ENCODE data around the gene PREX1.

Gene PREX1

GRCh38 chr20:48668451-48668946, 159.3 kb downstream of the PREX1 start:
- Histone ChIP-seq H2AK5ac (ENCODE audit: low read length, severe bottlenecking) (no peak overlapping the region), H2BK15ac (ENCODE audit: low read depth, poor library complexity, severe bottlenecking) (no peak overlapping the region), H4K91ac (ENCODE audit: low read length) (no peak overlapping the region), H3K27ac (ENCODE audit: low read length, poor library complexity, severe bottlenecking) (no peak overlapping the region), H3K9me3 (ENCODE audit: control insufficient read depth, low read length) (peaks cover 7% of the 10 kb centered on the region), H3K36me3 (ENCODE audit: control insufficient read depth in 1 of 2, insufficient read depth in 2 of 2, low read depth in 1 of 2, low read length in 2 of 2) (peaks cover 0 to 9% of the 10 kb centered on the region in 2 experiments), H3K9ac (ENCODE audit: low read length) (no peak overlapping the region), H3K4ac (ENCODE audit: low read depth in 1 of 2, low read length in 2 of 2) (no peak overlapping the region), H2BK12ac (ENCODE audit: low read length in 2 of 2) (no peak overlapping the region), H3K23ac (ENCODE audit: low read length in 2 of 2) (no peak overlapping the region), H3K14ac (ENCODE audit: low read length in 2 of 2) (no peak overlapping the region), H4K8ac (ENCODE audit: low read length) (no peak overlapping the region), H2AFZ (ENCODE audit: low read depth, low read length) (no peak overlapping the region), H3K4me2 (ENCODE audit: low read length, poor library complexity, severe bottlenecking) (no peak overlapping the region), H3K79me1 (replicated peaks; ENCODE audit: low read length, poor library complexity, severe bottlenecking) (no peaks in the 10 kb centered on the region), H3K27me3 (ENCODE audit: control insufficient read depth in 1 of 2, insufficient read depth in 1 of 2, low read length in 2 of 2) (peaks cover 0 to 21% of the 10 kb centered on the region in 2 experiments), H3K4me1 (ENCODE audit: control insufficient read depth, insufficient read depth, low read depth, low read length) (peaks cover 15% of the 10 kb centered on the region), H2BK5ac (ENCODE audit: low read depth, low read length, poor library complexity, severe bottlenecking) (no peak overlapping the region), H3K18ac (ENCODE audit: low read depth in 1 of 2, low read length in 2 of 2) (no peak overlapping the region), H3K4me3 (ENCODE audit: insufficient read depth in 1 of 2, low read depth in 1 of 2, low read length in 2 of 2) (no peak overlapping the region), H2BK120ac (ENCODE audit: low read depth, low read length) (no peak overlapping the region)
- 81% methylated on average over 10 of the region's 10 CpGs for WGBS
- peak; percentile 43 for DNase-seq

DNA sequence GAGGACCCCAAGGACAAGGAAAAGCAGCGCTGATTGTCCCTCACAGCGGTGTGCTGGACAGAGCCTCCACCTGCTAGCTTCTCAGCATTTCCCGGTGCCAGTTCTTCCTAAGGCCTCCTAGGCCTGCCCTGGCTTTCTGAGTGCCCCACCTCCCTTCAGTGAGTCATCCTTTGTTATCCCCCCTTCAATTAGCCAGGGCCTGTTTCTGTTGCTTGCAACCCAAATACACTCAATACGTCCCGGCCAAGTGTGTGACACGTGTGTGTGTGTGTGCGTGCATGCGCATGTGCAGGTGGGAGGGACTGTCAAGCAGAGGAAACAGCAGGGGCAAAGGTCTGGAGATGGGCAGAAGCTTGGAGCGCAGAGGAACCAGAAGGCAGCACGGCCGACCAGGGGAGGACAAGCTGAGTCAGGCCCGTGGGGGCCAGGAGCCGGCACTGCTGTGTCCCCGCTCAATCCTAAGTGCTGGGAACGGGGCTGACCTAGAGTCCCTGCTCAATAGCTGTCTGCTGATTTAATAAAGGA, 159.8 kb downstream of the PREX1 start:
- Histone ChIP-seq H4K8ac (ENCODE audit: low read length) (no peak overlapping the region), H2BK15ac (ENCODE audit: low read depth, poor library complexity, severe bottlenecking) (no peak overlapping the region), H3K4ac (ENCODE audit: low read depth in 1 of 2, low read length in 2 of 2) (no peak overlapping the region), H4K91ac (ENCODE audit: low read length) (no peak overlapping the region), H3K36me3 (ENCODE audit: control insufficient read depth in 1 of 2, insufficient read depth in 2 of 2, low read depth in 1 of 2, low read length in 2 of 2) (peaks cover 0 to 11% of the 10 kb centered on the region in 2 experiments), H3K4me1 (ENCODE audit: control insufficient read depth, insufficient read depth, low read depth, low read length) (peaks cover 15% of the 10 kb centered on the region), H3K27me3 (ENCODE audit: control insufficient read depth in 1 of 2, insufficient read depth in 1 of 2, low read length in 2 of 2) (peaks cover 0 to 16% of the 10 kb centered on the region in 2 experiments), H3K14ac (ENCODE audit: low read length in 2 of 2) (no peak overlapping the region), H2AFZ (ENCODE audit: low read depth, low read length) (no peak overlapping the region), H2BK5ac (ENCODE audit: low read depth, low read length, poor library complexity, severe bottlenecking) (no peak overlapping the region), H2BK12ac (ENCODE audit: low read length in 2 of 2) (no peak overlapping the region), H3K18ac (ENCODE audit: low read depth in 1 of 2, low read length in 2 of 2) (no peak overlapping the region), H2BK120ac (ENCODE audit: low read depth, low read length) (no peak overlapping the region), H3K9me3 (ENCODE audit: control insufficient read depth, low read length) (peaks cover 7% of the 10 kb centered on the region), H3K23ac (ENCODE audit: low read length in 2 of 2) (no peak overlapping the region), H3K4me3 (ENCODE audit: insufficient read depth in 1 of 2, low read depth in 1 of 2, low read length in 2 of 2) (no peak overlapping the region), H2AK5ac (ENCODE audit: low read length, severe bottlenecking) (no peak overlapping the region), H3K79me1 (replicated peaks; ENCODE audit: low read length, poor library complexity, severe bottlenecking) (no peaks in the 10 kb centered on the region), H3K4me2 (ENCODE audit: low read length, poor library complexity, severe bottlenecking) (no peak overlapping the region), H3K27ac (ENCODE audit: low read length, poor library complexity, severe bottlenecking) (no peak overlapping the region), H3K9ac (ENCODE audit: low read length) (no peak overlapping the region)
- WGBS = 87% methylated on average over 15 of the region's 15 CpGs
- DNase-seq = no peak

GRCh38 chr20:48667481-48667880, 160.3 kb downstream of the PREX1 start:
- Histone ChIP-seq H2BK15ac (ENCODE audit: low read depth, poor library complexity, severe bottlenecking) (no peak overlapping the region), H2AFZ (ENCODE audit: low read depth, low read length) (no peak overlapping the region), H3K4me3 (ENCODE audit: insufficient read depth in 1 of 2, low read depth in 1 of 2, low read length in 2 of 2) (no peak overlapping the region), H3K14ac (ENCODE audit: low read length in 2 of 2) (no peak overlapping the region), H3K27ac (ENCODE audit: low read length, poor library complexity, severe bottlenecking) (no peak overlapping the region), H2BK5ac (ENCODE audit: low read depth, low read length, poor library complexity, severe bottlenecking) (no peak overlapping the region), H3K79me1 (replicated peaks; ENCODE audit: low read length, poor library complexity, severe bottlenecking) (no peaks in the 10 kb centered on the region), H3K4me1 (ENCODE audit: control insufficient read depth, insufficient read depth, low read depth, low read length) (peaks cover 18% of the 10 kb centered on the region), H4K91ac (ENCODE audit: low read length) (no peak overlapping the region), H2BK120ac (ENCODE audit: low read depth, low read length) (no peak overlapping the region), H3K9me3 (ENCODE audit: control insufficient read depth, low read length) (peaks cover 7% of the 10 kb centered on the region), H3K36me3 (ENCODE audit: control insufficient read depth in 1 of 2, insufficient read depth in 2 of 2, low read depth in 1 of 2, low read length in 2 of 2) (peaks cover 0 to 11% of the 10 kb centered on the region in 2 experiments), H4K8ac (ENCODE audit: low read length) (no peak overlapping the region), H3K23ac (ENCODE audit: low read length in 2 of 2) (no peak overlapping the region), H3K4ac (ENCODE audit: low read depth in 1 of 2, low read length in 2 of 2) (no peak overlapping the region), H3K18ac (ENCODE audit: low read depth in 1 of 2, low read length in 2 of 2) (no peak overlapping the region), H2BK12ac (ENCODE audit: low read length in 2 of 2) (no peak overlapping the region), H3K4me2 (ENCODE audit: low read length, poor library complexity, severe bottlenecking) (no peak overlapping the region), H3K27me3 (ENCODE audit: control insufficient read depth in 1 of 2, insufficient read depth in 1 of 2, low read length in 2 of 2) (peaks cover 0 to 16% of the 10 kb centered on the region in 2 experiments), H2AK5ac (ENCODE audit: low read length, severe bottlenecking) (no peak overlapping the region), H3K9ac (ENCODE audit: low read length) (no peak overlapping the region)
- WGBS = 90% methylated on average over 6 of the region's 6 CpGs
- DNase-seq = no peak

- H3K9me3 ChIP-seq (ENCODE audit: control insufficient read depth, low read length) = no peaks in the 10 kb centered on the region
- H3K4me3 ChIP-seq (ENCODE audit: insufficient read depth in 1 of 2, low read depth in 1 of 2, low read length in 2 of 2) = no peak overlapping the region
- H3K14ac ChIP-seq (ENCODE audit: low read length in 2 of 2) = no peak overlapping the region
- 94% methylated on average over 8 of the region's 8 CpGs for WGBS
- H3K18ac ChIP-seq (ENCODE audit: low read depth in 1 of 2, low read length in 2 of 2) = no peak overlapping the region
- H2BK12ac ChIP-seq (ENCODE audit: low read length in 2 of 2) = no peak overlapping the region
- no peak overlapping the region for H2BK5ac ChIP-seq (ENCODE audit: low read depth, low read length, poor library complexity, severe bottlenecking)
- H3K9ac ChIP-seq (ENCODE audit: low read length) = no peak overlapping the region
- DNase-seq = no peak
- H3K4ac ChIP-seq (ENCODE audit: low read depth in 1 of 2, low read length in 2 of 2) = no peak overlapping the region
- no peak overlapping the region for H2BK15ac ChIP-seq (ENCODE audit: low read depth, poor library complexity, severe bottlenecking)
- no peak overlapping the region for H3K4me2 ChIP-seq (ENCODE audit: low read length, poor library complexity, severe bottlenecking)
- H4K8ac ChIP-seq (ENCODE audit: low read length) = no peak overlapping the region
- no peak overlapping the region for H3K27ac ChIP-seq (ENCODE audit: low read length, poor library complexity, severe bottlenecking)
- no peak overlapping the region for H4K91ac ChIP-seq (ENCODE audit: low read length)
- no peak overlapping the region for H2AK5ac ChIP-seq (ENCODE audit: low read length, severe bottlenecking)
- peaks cover 27% of the 10 kb centered on the region for H3K4me1 ChIP-seq (ENCODE audit: control insufficient read depth, insufficient read depth, low read depth, low read length)
- no peak overlapping the region for H3K23ac ChIP-seq (ENCODE audit: low read length in 2 of 2)
- peaks cover 0 to 7% of the 10 kb centered on the region in 2 experiments for H3K27me3 ChIP-seq (ENCODE audit: control insufficient read depth in 1 of 2, insufficient read depth in 1 of 2, low read length in 2 of 2)
- H3K79me1 ChIP-seq (replicated peaks; ENCODE audit: low read length, poor library complexity, severe bottlenecking) = no peaks in the 10 kb centered on the region
- H2AFZ ChIP-seq (ENCODE audit: low read depth, low read length) = no peak overlapping the region
- H3K36me3 ChIP-seq (ENCODE audit: control insufficient read depth in 1 of 2, insufficient read depth in 2 of 2, low read depth in 1 of 2, low read length in 2 of 2) = peaks cover 0 to 8% of the 10 kb centered on the region in 2 experiments
- H2BK120ac ChIP-seq (ENCODE audit: low read depth, low read length) = no peak overlapping the region
These were observed 162.0 kb downstream of the PREX1 start for GRCh38 chr20:48665785-48666184.
